Heart left ventricle (tissue), 16 donors: ENCODE results near the gene EDRF1. TPM values are rescaled to one million over a fixed set of nuclear protein-coding genes. Genes with fewer than 3 reads are reported as not detected.

Experiments used
- ATAC-seq, 4 donors: fragments of 200-7000 bp; cut with Tn5 transposase; one replicate each; pipeline ENCODE4 v1.9.1; 2020 to 2022; ENCODE audit warnings: moderate library complexity in 4 of 4, mild to moderate bottlenecking in 3 of 4, moderate number of reproducible peaks in 1 of 4
- DNase-seq, 5 donors: peaks; one replicate each; pipeline ENCODE4 v3.0.0-alpha.2; 2020
- H3K27ac ChIP-seq, 12 donors: fragments of 200-600 bp; sonication (generic) in 4 of 12; one replicate each; pipeline versions ENCODE4 v1.5.0 to v1.8.0; 2016 to 2022; ENCODE audit warnings: mild to moderate bottlenecking in 2 of 12
- H3K27me3 ChIP-seq, 9 donors: fragments of 200-600 bp; sonication (generic) in 2 of 9; one replicate each; pipeline versions ENCODE4 v1.5.1 to v1.8.0; 2016 to 2022; ENCODE audit warnings: mild to moderate bottlenecking in 3 of 9
- H3K36me3 ChIP-seq, 9 donors: fragments of 200-600 bp; sonication (generic) in 2 of 9; one replicate each; pipeline versions ENCODE4 v1.5.0 to v1.8.0; 2018 to 2022; ENCODE audit warnings: mild to moderate bottlenecking in 2 of 9
- H3K4me1 ChIP-seq, 12 donors: fragments of 200-600 bp; sonication (generic) in 4 of 12; one replicate each; pipeline versions ENCODE4 v1.5.0 to v1.8.0; 2016 to 2022; ENCODE audit warnings: mild to moderate bottlenecking in 3 of 12
- H3K4me3 ChIP-seq, 12 donors: fragments of 200-600 bp; sonication (generic) in 4 of 12; one replicate each; pipeline versions ENCODE4 v1.5.0 to v1.8.0; 2017 to 2022; ENCODE audit warnings: mild to moderate bottlenecking in 9 of 12, moderate library complexity in 4 of 12
- H3K9me3 ChIP-seq, 12 donors: fragments of 200-600 bp; sonication (generic) in 4 of 12; one replicate each; pipeline versions ENCODE4 v1.5.0 to v1.8.0; 2016 to 2022; ENCODE audit warnings: mild to moderate bottlenecking in 1 of 12
- POLR2A ChIP-seq, 2 donors: fragments of 450-650 bp; IDR thresholded peaks; one replicate each; pipeline ENCODE4 v1.6.1; 2017; ENCODE audit warnings: antibody characterized with exemption in 2 of 2, mild to moderate bottlenecking in 2 of 2, moderate library complexity in 2 of 2
- WGBS, 4 donors: extraction: QIAGEN DNeasy Blood & Tissue Kit in 2 of 4; methylation state at CpG; one replicate each; pipeline versions ENCODE4 v1.1.5 to v1.1.7; 2013 to 2018; 5-methylcytosine and 5-hydroxymethylcytosine counted together
- intact Hi-C, 10 donors: fragments of 100-400 bp; cut with DNase I; formaldehyde crosslinking; loops; one replicate each; pipeline versions ENCODE4 v1.11.1 to v1.14.2; 2022
- polyA plus RNA-seq, 2 donors: library from polyadenylated mRNA; stranded (reverse); fragments of 200-250 nt; gene quantifications; one replicate each; pipeline ENCODE4 v1.2.3, GENCODE V29; 2013
- total RNA-seq, 9 donors: library from RNA; depleted of rRNA in 2 of 9; stranded (reverse); fragments of >200 nt in 2 of 9; fragmentation: NEBNext Ultra II Directional in 3 of 9; extraction: Animal tissue kit (Norgen Biotek cat#: 25700) in 3 of 9; gene quantifications; one replicate each; pipeline versions ENCODE4 v1.1.0 to v1.2.4, GENCODE V29; 2016 to 2023
- TF ChIP-seq, protein P1 (sequence below), 12 donors: fragments of 200-600 bp; sonication (generic) in 4 of 12; IDR thresholded peaks; one replicate each; pipeline versions ENCODE4 v1.5.0 to v1.8.0; 2018 to 2022; ENCODE audit warnings: antibody characterized with exemption in 12 of 12, mild to moderate bottlenecking in 5 of 12
- donor health status: ischemic (EF 13 %, LVEDD 7.1; RV severe dilation, severe dysfunction).
- donor health status: healthy with polysubstance abuse.
- donor health status: DM: no; HTN: yes; CAD: no.
- donor health status: DM: no; HTN: no; CAD: no.
- donor health status: ischemic (EF 25% LVEDD 6.9; RV normal size, moderate dysfunction).
- donor health status: ischemic (EF 25% LVEDD 5.7; RV mildly dilated, moderate dysfunction).
- donor health status: healthy.
- donor health status: DM: yes; HTN: yes; CAD: no.
- donor health status: ischemic (EF 35%, LVEDD 5.7; RV mildly dilated, moderate dysfunction).
- donor health status: nonischemic (EF 11% LVEDD 7.7; RV severe dilation, severe dysfunction).
- donor health status: DM: yes; HTN: yes; CAD: no.
- donor health status: PGD.
- donor health status: ischemic (EF 29% LVEDD 5.4; RV normal size, mild dysfunction).
- donor health status: nonischemic (EF 23%, LVEDD 6.1; RV moderate dilation, normal function).

The EDRF1 gene
- total and polyA plus RNA-seq, 11 donors: 6.9 to 13.9 (median 9.8) TPM

DNA sequence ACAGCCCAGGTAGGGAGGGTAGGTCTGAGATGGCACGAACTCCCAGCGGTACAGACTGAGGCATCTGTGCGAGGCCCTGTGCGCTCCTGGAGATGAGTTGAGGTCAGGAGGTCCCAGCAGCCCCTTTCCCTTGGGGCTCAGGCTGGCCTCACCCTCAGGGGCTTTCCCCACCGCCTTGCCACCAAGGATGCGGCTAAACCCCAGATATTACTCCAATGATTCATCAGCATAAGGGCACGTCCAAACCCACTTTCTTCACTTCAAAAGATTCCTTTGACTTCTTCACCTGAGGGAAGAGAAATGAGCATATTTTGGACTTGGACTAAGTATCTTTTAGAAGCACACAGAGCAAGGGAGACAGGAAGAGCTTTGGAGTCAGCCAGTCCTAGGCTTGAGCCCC lies 83.2 kb downstream of the EDRF1 start:
- Histone ChIP-seq H3K27ac (no peak overlapping the region), H3K36me3 (peaks cover 0 to 86% (median 78%) of the 10 kb centered on the region in 9 donors), H3K4me3 (no peak overlapping the region), H3K9me3 (no peaks in the 10 kb centered on the region), H3K4me1 (no peaks in the 10 kb centered on the region), H3K27me3 (no peaks in the 10 kb centered on the region)
- WGBS, 4 donors: 93 to 99% (median 96%) methylated on average over 7 of the region's 7 CpGs
- DNase-seq (no peak), ATAC-seq (no peak)
- no peak for TF ChIP-seq POLR2A (IDR thresholded peaks at IDR 0.05)
- TF ChIP-seq, protein P1, sequence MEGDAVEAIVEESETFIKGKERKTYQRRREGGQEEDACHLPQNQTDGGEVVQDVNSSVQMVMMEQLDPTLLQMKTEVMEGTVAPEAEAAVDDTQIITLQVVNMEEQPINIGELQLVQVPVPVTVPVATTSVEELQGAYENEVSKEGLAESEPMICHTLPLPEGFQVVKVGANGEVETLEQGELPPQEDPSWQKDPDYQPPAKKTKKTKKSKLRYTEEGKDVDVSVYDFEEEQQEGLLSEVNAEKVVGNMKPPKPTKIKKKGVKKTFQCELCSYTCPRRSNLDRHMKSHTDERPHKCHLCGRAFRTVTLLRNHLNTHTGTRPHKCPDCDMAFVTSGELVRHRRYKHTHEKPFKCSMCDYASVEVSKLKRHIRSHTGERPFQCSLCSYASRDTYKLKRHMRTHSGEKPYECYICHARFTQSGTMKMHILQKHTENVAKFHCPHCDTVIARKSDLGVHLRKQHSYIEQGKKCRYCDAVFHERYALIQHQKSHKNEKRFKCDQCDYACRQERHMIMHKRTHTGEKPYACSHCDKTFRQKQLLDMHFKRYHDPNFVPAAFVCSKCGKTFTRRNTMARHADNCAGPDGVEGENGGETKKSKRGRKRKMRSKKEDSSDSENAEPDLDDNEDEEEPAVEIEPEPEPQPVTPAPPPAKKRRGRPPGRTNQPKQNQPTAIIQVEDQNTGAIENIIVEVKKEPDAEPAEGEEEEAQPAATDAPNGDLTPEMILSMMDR (IDR thresholded peaks at IDR 0.05): no peak
- intact Hi-C loops: loop anchor here in 2 of 10 donors (1.0 to 10.0 kb wide), 2 partner anchors 27 to 828 kb away; partner anchors contain the start of gene MMP21 (in 1 of the 2)

- H3K4me3 ChIP-seq: no peak overlapping the region
- H3K27me3 ChIP-seq: no peaks in the 10 kb centered on the region
- no peak overlapping the region for H3K27ac ChIP-seq
- H3K4me1 ChIP-seq: no peaks in the 10 kb centered on the region
- peaks cover 0 to 93% (median 80%) of the 10 kb centered on the region in 9 donors for H3K36me3 ChIP-seq
- H3K9me3 ChIP-seq: no peaks in the 10 kb centered on the region
- 80 to 97% (median 93%) methylated on average over 1 of the region's 1 CpG for WGBS, 4 donors
- TF ChIP-seq, protein P1 (IDR thresholded peaks at IDR 0.05): no peak
- TF ChIP-seq POLR2A (IDR thresholded peaks at IDR 0.05): no peak
- intact Hi-C loops: loop anchor here in 1 of 10 donors (10.0 kb wide), 1 partner anchor 833 kb away; no protein-coding TSS in a partner anchor
- DNase-seq (no peak), ATAC-seq (no peak)
Measured at GRCh38 chr10:125808047-125808446, 88.5 kb downstream of the EDRF1 start.

GRCh38 chr10:125811251-125811650 lies 91.7 kb downstream of the EDRF1 start:
- ATAC-seq: no peak
- peaks cover 0 to 100% (median 82%) of the 10 kb centered on the region in 9 donors for H3K36me3 ChIP-seq
- intact Hi-C loops: no loop called here
- no peaks in the 10 kb centered on the region for H3K27me3 ChIP-seq
- TF ChIP-seq, protein P1 (IDR thresholded peaks at IDR 0.05): no peak
- TF ChIP-seq POLR2A (IDR thresholded peaks at IDR 0.05): no peak
- DNase-seq: no peak
- no peaks in the 10 kb centered on the region for H3K9me3 ChIP-seq
- no peaks in the 10 kb centered on the region for H3K4me1 ChIP-seq
- no peak overlapping the region for H3K4me3 ChIP-seq
- no peak overlapping the region for H3K27ac ChIP-seq
- 74 to 100% (median 86%) methylated on average over 1 of the region's 1 CpG for WGBS, 4 donors

GRCh38 chr10:125812128-125812750 lies 92.7 kb downstream of the EDRF1 start:
- DNase-seq: no peak
- Histone ChIP-seq H3K9me3 (no peaks in the 10 kb centered on the region), H3K27ac (no peak overlapping the region), H3K36me3 (peaks cover 0 to 91% (median 72%) of the 10 kb centered on the region in 9 donors), H3K27me3 (no peaks in the 10 kb centered on the region), H3K4me1 (no peaks in the 10 kb centered on the region), H3K4me3 (no peak overlapping the region)
- WGBS, 4 donors: 86 to 97% (median 93%) methylated on average over 1 of the region's 1 CpG
- no peak for TF ChIP-seq POLR2A (IDR thresholded peaks at IDR 0.05)
- TF ChIP-seq, protein P1 (IDR thresholded peaks at IDR 0.05): no peak
- no peak for ATAC-seq
- intact Hi-C loops: no loop called here

Other genes starting within 250 kb of the EDRF1 start
- gene TEX36, start 36.5 kb upstream of the EDRF1 start, total RNA-seq: not detected
- gene TEX36, start 36.5 kb upstream of the EDRF1 start, polyA plus RNA-seq: not detected
- under 1 TPM in 2 of 9 donors, not detected in 7; 0.09 to 0.25 TPM for gene MMP21, start 56.1 kb downstream of the EDRF1 start, total RNA-seq
- under 1 TPM in 1 of 2 donors, not detected in 1; 0.11 TPM for gene MMP21, start 56.1 kb downstream of the EDRF1 start, polyA plus RNA-seq
- gene UROS, start 103.5 kb downstream of the EDRF1 start, total RNA-seq: 10 to 100 TPM; 50.5 to 81.4 (median 68.5) TPM
- gene UROS, start 103.5 kb downstream of the EDRF1 start, polyA plus RNA-seq: 10 to 100 TPM; 38.3 to 75.3 TPM
- gene BCCIP, start 103.8 kb downstream of the EDRF1 start, total RNA-seq: 10 to 100 TPM; 31.3 to 62.2 (median 44.4) TPM
- gene BCCIP, start 103.8 kb downstream of the EDRF1 start, polyA plus RNA-seq: 10 to 100 TPM; 72.6 to 81.0 TPM
- gene DHX32, start 161.6 kb downstream of the EDRF1 start, total RNA-seq: 10 to 100 TPM; 26.7 to 60.7 (median 44.1) TPM
- 10 to 100 TPM; 24.6 to 28.8 TPM for gene DHX32, start 161.6 kb downstream of the EDRF1 start, polyA plus RNA-seq
- 1 to 10 TPM in 1 of 9 donors, under 1 TPM in 5, not detected in 3; 0.33 to 1.8 (median 0.39) TPM for gene FANK1, start 176.9 kb downstream of the EDRF1 start, total RNA-seq
- under 1 TPM; 0.47 to 0.53 TPM for gene FANK1, start 176.9 kb downstream of the EDRF1 start, polyA plus RNA-seq